NB4 (cell line): ENCODE results near the gene NUDT7.

Experiments used
- CTCF ChIP-seq: IDR thresholded peaks from one replicate; pipeline ENCODE4 v1.5.1; 2012; ENCODE audit warnings: low read depth, low read length
- POLR2A ChIP-seq: IDR thresholded peaks from 2 replicates; pipeline ENCODE4 v1.6.1; 2011; ENCODE audit warnings: mild to moderate bottlenecking; ENCODE audit not compliant: insufficient read length; ENCODE audit errors: extremely low read depth

GRCh38 chr16:77759201-77759600 lies 36.9 kb downstream of the NUDT7 start:
- TF ChIP-seq POLR2A (no peak), CTCF (no peak)
